Activated CD4-positive, alpha-beta T cell treated with anti-CD3 and anti-CD28 coated beads, Interleukin-2, amount 50 U/mL, for 1 hour (primary cell): Measurements from ENCODE around the gene ALKBH3.

ENCODE experiments used
- DNase-seq: peaks from one replicate; pipeline ENCODE4 v3.0.0-alpha.2; 2020

The ALKBH3 gene

GRCh38 chr11:43895601-43896000 lies 15.0 kb downstream of the ALKBH3 start:
- no peak for DNase-seq

- DNase-seq = no peak
Observed at GRCh38 chr11:43898574-43898973, 17.9 kb downstream of the ALKBH3 start.

- no peak for DNase-seq
Observed at GRCh38 chr11:43899094-43899493, 18.5 kb downstream of the ALKBH3 start.

GRCh38 chr11:43901551-43901950 lies 20.9 kb downstream of the ALKBH3 start:
- DNase-seq = no peak

- DNase-seq = no peak
Observed at GRCh38 chr11:43903078-43903477, 22.4 kb downstream of the ALKBH3 start.

GRCh38 chr11:43903969-43904368 lies 23.3 kb downstream of the ALKBH3 start:
- no peak for DNase-seq

GRCh38 chr11:43904742-43905535 lies 24.3 kb downstream of the ALKBH3 start:
- DNase-seq = no peak

- no peak for DNase-seq
Observed at GRCh38 chr11:43905813-43906241, 25.2 kb downstream of the ALKBH3 start.

GRCh38 chr11:43907028-43907975 lies 26.7 kb downstream of the ALKBH3 start:
- no peak for DNase-seq

GRCh38 chr11:43908191-43908590 lies 27.6 kb downstream of the ALKBH3 start:
- no peak for DNase-seq

GRCh38 chr11:43908683-43909082 lies 28.1 kb downstream of the ALKBH3 start:
- DNase-seq = no peak

- no peak for DNase-seq
Observed at GRCh38 chr11:43913829-43914380, 33.3 kb downstream of the ALKBH3 start.

GRCh38 chr11:43914466-43914865 lies 33.8 kb downstream of the ALKBH3 start:
- no peak for DNase-seq

GRCh38 chr11:43916621-43917020 lies 36.0 kb downstream of the ALKBH3 start:
- no peak for DNase-seq

GRCh38 chr11:43917851-43918250 lies 37.2 kb downstream of the ALKBH3 start:
- DNase-seq = no peak

GRCh38 chr11:43918662-43919061 lies 38.0 kb downstream of the ALKBH3 start:
- no peak for DNase-seq

GRCh38 chr11:43919852-43920597 lies 39.4 kb downstream of the ALKBH3 start:
- DNase-seq = no peak

GRCh38 chr11:43920598-43921419 lies 40.2 kb downstream of the ALKBH3 start:
- DNase-seq = no peak

- DNase-seq = no peak
Observed at GRCh38 chr11:43921561-43922294, 41.1 kb downstream of the ALKBH3 start.

GRCh38 chr11:43922295-43922648 lies 41.6 kb downstream of the ALKBH3 start:
- no peak for DNase-seq

- DNase-seq = no peak
Observed at GRCh38 chr11:43922744-43923405, 42.2 kb downstream of the ALKBH3 start.
